HG03520 (cell line): ENCODE measurements around the gene PSMG3.
"Not testable (repeated sequence)": the region's sequence is repeated elsewhere in the genome, so short reads cannot be mapped to it uniquely, and the experiment has no call there.

Experiments used
- ATAC-seq: cut with Tn5 transposase; IDR thresholded peaks from one replicate; pipeline ENCODE4 v1.9.1; 2021; ENCODE audit warnings: mild to moderate bottlenecking, moderate library complexity; ENCODE audit not compliant: unreplicated experiment

Gene PSMG3

GRCh38 chr7:1536455-1536742 lies 33.4 kb downstream of the PSMG3 start:
- ATAC-seq = no peak

- no peak for ATAC-seq
These were observed 34.0 kb downstream of the PSMG3 start for GRCh38 chr7:1535701-1536454.

DNA sequence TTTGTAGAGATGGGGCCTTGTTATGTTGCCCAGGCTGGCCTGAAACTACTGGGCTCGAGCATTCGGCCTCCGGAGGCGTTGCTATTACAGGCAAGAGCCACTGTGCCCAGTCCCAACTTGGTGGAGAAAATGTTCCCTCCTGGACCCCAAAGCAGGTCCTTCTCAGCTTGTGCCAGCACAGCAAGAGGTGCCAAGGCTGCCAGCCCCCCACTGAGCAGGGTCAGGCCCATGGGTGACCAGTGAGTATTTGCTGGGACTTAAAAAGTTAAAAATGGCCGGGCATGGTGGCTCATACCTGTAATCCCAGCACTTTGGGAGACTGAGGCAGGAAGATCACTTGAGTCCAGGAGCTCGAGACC lies 34.8 kb downstream of the PSMG3 start:
- no peak for ATAC-seq

DNA sequence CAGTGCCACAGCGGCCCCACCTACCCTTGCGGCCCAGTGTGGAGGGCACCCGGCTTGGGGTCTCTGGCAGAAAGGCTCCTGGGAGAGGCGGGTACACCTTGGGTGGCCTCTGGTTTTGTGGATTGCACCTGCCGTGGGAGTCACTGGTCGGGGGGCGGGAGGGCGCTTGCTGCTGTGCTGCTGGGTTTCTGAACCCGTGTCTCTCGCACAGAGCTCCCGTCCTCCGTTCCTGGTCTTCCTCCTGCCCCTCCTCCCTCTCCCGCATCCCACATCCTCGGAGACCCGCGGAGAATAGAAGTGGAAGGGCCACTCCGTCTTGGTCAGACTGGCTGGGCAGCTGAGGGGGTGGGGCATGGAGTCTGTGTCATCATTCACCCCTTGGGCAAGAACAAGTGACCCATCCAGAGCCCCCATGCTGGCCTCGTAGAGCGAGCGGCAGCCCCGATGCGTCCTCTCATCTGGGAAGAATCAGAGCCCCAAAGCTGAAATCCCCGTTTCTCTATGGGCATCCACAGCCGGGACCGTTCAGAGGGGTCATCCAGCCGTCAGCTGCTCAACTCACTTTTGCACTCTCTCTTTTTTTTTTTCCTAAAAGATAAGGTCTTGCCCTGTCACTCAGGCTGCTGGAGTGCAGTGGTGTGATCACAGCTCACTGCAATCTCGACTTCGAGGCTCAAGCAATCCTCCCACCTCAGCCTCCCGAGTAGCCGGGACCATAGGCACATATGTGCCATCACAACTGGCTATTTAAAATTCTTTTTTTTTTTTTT lies 35.3 kb downstream of the PSMG3 start:
- ATAC-seq = no peak

DNA sequence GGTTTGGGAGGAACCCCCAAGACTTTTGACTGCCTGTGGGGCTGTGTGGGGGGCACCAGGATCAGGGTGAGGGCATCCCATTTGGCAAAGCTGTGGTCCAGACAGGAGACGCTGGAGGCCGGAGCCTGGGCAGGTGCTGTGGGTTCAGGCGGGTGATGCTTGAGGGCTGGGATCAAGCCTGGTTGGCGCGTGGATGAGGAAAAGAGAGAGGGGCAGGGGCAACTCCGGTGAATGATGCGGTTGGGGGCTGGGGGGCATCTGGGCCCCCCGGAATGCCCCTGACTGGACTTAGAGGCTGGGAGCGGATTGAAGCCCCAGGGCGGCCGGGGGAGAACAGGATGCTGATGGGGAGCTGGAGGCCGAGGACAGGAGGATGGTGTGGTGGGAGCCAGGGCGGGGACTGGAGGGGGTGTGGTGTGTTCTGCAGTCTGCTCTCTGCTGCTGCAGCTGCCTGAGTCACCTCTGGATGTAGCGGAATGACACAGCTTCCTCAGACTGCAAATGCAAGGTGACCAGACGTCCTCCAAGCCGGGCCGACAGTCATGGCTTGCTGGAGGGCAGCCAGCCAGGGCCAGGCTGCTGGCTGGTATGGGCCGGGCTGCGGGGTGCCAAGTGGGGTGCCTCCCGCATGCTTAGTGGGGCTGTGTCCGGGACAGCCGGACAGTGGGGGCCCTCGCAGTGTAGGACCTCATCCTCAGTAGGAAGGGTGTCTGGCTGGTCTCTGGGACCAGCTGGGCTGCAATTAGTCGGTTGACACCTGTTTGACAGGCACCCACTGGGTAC lies 36.1 kb downstream of the PSMG3 start:
- ATAC-seq = peak; percentile 33

GRCh38 chr7:1533255-1533546 lies 36.6 kb downstream of the PSMG3 start:
- no peak for ATAC-seq

GRCh38 chr7:1532456-1533254 lies 37.2 kb downstream of the PSMG3 start:
- no peak for ATAC-seq

DNA sequence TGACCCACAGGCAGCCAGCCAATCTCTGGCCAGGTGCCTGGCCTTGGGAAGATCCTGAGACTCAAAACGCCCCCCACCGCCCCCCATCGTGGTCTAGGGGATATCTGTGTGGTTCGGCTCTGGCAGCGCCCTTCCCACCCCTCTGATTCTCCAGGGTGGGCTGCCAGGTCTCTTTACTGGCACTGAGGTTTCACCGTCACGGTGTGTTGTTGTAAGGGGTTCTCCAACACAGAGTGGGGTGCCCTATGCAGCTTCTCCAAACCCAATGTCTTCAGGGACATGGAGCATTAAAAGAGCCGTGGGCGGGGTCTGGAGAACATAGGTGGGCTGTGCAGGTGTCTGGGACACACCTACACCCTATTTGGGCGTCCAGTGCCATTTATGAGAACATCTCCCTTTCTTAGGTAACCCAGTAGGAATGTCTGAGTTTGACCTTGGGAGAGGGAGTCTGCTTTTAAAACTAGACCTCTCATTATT lies 37.8 kb downstream of the PSMG3 start:
- ATAC-seq = no peak

DNA sequence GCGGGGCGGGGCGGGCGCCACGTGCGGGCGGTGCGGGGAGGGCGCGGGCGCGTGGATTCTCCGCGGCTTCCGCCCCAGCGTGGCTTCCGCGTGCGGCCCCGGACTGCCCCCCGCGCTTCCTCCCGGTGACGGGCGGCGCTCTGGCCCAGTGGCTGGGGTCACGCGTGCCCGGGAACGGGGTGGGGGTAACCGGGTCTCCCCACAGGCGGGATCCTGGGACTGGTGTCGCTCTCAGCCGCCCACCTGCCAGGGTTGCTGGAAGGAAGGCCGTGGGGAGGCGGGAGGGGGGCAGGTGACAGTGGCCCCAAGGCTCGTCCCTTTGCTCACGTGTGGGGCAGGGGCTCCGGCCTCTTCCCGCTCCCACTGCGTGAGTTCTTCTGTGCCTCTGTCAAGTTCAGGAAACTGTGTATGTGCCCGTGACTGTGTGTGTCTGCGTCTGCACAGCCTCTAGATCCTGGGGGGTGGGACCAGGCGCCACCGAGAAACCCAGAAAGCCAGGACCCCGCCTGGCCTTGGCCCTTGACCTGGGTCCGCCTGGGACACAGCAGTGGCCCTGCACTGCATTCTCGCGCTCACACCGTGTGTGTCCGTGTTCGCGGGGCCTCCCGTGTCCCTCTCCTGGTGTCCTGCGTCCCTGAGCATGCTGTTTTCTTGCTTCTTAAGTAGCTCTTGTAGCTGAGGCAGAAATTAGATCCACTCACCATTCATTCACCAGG lies 38.4 kb downstream of the PSMG3 start:
- no peak for ATAC-seq

DNA sequence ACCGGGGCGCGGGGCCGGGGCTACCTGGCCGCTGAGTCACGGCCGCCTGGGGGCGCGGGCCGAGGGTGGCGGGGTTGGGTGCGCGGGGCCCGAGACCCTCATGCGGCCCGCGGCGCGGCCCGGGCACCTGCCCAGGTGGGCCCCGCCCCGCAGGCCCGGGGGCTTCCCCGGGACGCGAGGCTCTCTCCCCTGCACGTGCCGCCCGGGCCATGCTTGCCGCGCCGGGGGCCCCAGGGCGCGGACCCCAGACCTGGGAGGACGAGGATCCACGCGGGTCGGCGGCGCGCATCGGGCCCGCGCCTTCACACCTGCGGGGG lies 38.9 kb downstream of the PSMG3 start:
- ATAC-seq = no peak

DNA sequence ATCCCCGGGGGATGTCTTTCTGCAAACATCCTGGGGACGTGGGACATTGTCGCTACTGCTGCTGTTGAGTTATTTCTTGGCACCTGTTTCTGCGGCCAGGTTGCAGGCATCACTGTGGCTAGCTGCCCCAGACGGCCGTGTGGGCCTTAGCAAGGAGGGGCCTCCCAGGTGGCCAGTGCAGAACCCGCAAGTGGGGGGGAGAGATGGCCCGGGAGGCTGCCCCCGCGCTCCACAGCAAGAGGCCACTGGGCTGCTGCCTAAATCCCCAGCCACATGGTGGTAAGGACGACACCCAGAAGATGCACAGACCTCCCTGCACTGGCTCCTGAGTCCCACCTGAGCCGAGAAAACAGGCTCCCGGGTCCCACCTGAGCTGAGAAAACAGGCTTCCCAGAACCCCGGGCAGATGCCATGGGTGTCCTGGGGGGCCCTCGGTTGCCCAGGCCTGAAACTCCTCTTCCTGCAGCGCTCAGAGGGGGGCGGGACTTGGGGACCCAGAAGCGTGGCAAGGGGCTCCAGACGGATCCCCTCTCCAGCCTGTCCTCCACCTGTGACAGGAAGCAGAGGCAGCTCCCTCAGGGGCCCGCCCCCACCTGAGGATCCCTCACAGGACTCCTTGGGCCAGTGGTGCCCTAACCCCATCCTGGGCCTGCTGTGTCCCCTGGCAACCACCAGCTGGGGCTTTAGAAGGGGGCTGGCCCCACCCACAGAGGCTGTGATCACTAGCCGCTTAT lies 40.3 kb downstream of the PSMG3 start:
- no peak for ATAC-seq

DNA sequence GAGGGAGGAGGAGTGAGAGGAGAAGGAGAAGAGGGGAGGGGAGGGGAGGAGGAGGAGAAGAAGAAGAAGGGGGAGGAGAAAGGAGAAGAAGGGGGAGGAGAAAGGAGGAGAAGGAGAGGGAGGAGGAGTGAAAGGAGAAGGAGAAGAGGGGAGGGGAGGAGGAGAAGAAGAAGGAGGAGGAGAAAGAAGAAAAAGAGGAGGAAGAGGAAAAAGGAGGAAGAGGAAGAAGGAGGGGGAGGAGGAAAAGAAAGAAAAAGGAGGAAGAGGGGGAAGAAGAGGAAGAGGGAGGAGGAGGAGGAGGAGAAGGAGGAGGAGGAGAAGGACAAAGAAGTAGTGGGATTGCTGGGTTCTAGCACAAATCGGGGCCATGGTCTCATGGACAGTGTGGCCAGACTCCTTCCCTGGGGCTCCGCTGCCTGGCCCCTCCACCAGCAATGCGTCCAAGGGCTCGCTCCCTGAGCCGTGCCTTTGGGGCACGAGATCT lies 43.5 kb downstream of the PSMG3 start:
- no peak for ATAC-seq

GRCh38 chr7:1525409-1525808 lies 44.4 kb downstream of the PSMG3 start:
- ATAC-seq = no peak

GRCh38 chr7:1523844-1524243 lies 46.0 kb downstream of the PSMG3 start:
- no peak for ATAC-seq

GRCh38 chr7:1523208-1523607 lies 46.6 kb downstream of the PSMG3 start:
- ATAC-seq = no peak

DNA sequence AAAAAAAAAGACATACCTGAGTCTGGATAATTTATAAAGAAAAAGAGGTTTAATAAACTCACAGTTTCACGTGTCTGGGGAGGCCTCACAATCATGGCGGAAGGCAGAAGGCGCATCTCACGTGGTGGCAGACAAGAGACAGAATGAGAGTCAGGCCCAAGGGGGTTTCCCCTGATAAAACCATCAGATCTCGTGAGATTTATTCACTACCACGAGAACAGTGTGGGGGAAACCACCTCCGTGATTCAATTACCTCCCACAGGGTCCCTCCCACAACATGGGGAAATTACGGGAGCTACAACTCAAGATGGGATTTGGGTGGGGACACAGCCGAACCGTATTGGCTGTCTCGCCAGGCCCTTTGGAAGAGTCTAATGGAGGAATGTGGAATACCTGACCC lies 48.4 kb downstream of the PSMG3 start:
- ATAC-seq = no peak

GRCh38 chr7:1520539-1521234 lies 49.1 kb downstream of the PSMG3 start:
- no peak for ATAC-seq

DNA sequence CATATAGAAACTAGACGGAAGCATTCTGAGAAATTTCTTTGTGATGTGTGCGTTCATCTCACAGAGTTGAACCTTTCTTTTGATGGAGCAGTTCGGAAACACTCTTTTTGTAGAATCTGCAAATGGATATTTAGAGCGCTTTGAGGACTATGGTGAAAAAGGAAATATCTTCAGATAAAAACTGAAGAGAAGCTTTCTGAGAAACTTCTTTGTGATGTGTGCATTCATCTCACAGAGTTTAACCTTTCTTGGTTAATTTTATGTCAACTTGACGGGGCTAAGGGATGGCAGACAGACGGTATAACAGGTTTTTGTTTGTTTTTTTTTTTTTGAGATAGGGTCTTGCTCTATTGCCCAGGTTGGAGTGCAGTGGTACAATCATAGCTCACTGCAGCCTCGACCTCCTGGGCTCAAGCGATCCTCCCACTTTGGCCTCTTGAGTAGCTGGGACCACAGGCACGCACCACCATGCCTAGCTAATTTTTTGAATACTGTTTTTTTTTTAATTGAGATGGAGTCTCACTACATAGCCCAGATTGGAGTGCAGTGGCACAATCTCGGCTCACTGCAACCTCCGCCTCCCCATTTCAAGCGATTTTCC lies 50.4 kb downstream of the PSMG3 start:
- ATAC-seq = not testable (repeated sequence)
